Gastrocnemius medialis (tissue), 4 donors: Measurements from ENCODE around the gene VEGFC.

ENCODE experiments used
- POLR2A ChIP-seq, 2 donors: fragments of 450-650 bp; IDR thresholded peaks; one replicate each; pipeline ENCODE4 v1.6.1; 2017; ENCODE audit warnings: antibody characterized with exemption in 2 of 2, mild to moderate bottlenecking in 2 of 2, moderate library complexity in 2 of 2
- TF ChIP-seq, protein P1 (sequence below), 5 experiments: fragments of 450-650 bp in 3 of 5; fragments of 200-600 bp in 2 of 5; sonication (generic) in 2 of 5; IDR thresholded peaks in 4 of 5; conservative IDR thresholded peaks in 1 of 5; 1 replicate in 4 of 5; 2 replicates in 1 of 5; pipeline ENCODE4 v1.5.1; 2016 to 2019; ENCODE audit warnings: antibody characterized with exemption in 5 of 5, mild to moderate bottlenecking in 3 of 5, moderate library complexity in 3 of 5

DNA sequence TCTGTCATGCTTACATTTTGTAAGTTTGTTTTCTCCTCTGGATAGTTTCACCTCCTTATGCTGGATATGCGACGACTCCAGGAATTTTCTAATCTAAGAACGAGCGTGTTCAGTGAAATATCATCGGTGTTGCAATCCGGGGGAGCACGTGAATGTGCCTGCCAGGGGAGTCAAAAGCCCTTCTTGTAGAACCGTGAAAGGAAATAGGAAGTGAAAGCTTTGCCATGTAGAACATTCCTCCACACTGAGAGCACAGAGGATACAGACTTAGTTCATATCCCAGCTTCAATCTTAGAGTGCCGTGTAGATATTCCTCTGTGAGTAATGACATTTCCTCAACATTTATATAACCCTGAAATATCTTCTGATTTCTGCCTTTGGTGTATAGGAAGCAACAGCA is 121.2 kb downstream of the VEGFC start:
- TF ChIP-seq, protein P1, sequence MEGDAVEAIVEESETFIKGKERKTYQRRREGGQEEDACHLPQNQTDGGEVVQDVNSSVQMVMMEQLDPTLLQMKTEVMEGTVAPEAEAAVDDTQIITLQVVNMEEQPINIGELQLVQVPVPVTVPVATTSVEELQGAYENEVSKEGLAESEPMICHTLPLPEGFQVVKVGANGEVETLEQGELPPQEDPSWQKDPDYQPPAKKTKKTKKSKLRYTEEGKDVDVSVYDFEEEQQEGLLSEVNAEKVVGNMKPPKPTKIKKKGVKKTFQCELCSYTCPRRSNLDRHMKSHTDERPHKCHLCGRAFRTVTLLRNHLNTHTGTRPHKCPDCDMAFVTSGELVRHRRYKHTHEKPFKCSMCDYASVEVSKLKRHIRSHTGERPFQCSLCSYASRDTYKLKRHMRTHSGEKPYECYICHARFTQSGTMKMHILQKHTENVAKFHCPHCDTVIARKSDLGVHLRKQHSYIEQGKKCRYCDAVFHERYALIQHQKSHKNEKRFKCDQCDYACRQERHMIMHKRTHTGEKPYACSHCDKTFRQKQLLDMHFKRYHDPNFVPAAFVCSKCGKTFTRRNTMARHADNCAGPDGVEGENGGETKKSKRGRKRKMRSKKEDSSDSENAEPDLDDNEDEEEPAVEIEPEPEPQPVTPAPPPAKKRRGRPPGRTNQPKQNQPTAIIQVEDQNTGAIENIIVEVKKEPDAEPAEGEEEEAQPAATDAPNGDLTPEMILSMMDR (IDR thresholded peaks at IDR 0.05 in 4 of 5, conservative IDR thresholded peaks at IDR 0.05 in 1 of 5): no peak
- no peak for TF ChIP-seq POLR2A (IDR thresholded peaks at IDR 0.05)
